Measurements from ENCODE around the gene KIRREL1. TPM values are rescaled to one million over a fixed set of nuclear protein-coding genes. Genes with fewer than 3 reads are reported as not detected.

Gene KIRREL1
- total and polyA plus RNA-seq, 2 of the 8 experiments (the other 6 are each of a cell fraction or from before 2014, with no cell fraction given), result 14.2 to 39.0 TPM

- peak; percentile 46 to 58; a peak in 1 of 4 replicates for TF ChIP-seq HDAC2 (IDR thresholded peaks at IDR 0.05; ENCODE audit: borderline replicate concordance in 1 of 2, low read depth in 2 of 2, low read length in 2 of 2)
- TF ChIP-seq, protein P1, sequence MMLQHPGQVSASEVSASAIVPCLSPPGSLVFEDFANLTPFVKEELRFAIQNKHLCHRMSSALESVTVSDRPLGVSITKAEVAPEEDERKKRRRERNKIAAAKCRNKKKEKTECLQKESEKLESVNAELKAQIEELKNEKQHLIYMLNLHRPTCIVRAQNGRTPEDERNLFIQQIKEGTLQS (IDR thresholded peaks at IDR 0.05; ENCODE audit: insufficient read depth, low read depth, low read length), result 0 out of 2 replicates have a peak, but pooled peaks have one; percentile 3
- TF ChIP-seq SP1 (IDR thresholded peaks at IDR 0.05; ENCODE audit: low read depth, low read length), result 0 out of 2 replicates have a peak, but pooled peaks have one; percentile 41
- TF ChIP-seq TAF7 (optimal IDR thresholded peaks at IDR 0.05; ENCODE audit: borderline replicate concordance, low read depth, low read length), result peak; percentile 71
These were observed 124.6 kb downstream of the KIRREL1 start (continued) for GRCh38 chr1:158117854-158118704.
